Fibroblast of skin of abdomen (primary cell): ENCODE results near the gene CASS4. TPM values are rescaled to one million over a fixed set of nuclear protein-coding genes. Genes with fewer than 3 reads are reported as not detected.
"Not testable (repeated sequence)": the region's sequence is repeated elsewhere in the genome, so short reads cannot be mapped to it uniquely, and the experiment has no call there.

Experiments
- DNase-seq: peaks from one replicate; pipeline ENCODE4 v3.0.0-alpha.2; 2013
- polyA plus RNA-seq, 2 experiments: library from polyadenylated mRNA; unstranded; fragments of 120-200 nt; gene quantifications; one replicate each; pipeline ENCODE4 v1.2.1, GENCODE V29; 2013; ENCODE audit not compliant: insufficient read length in 2 of 2

Gene CASS4
- polyA plus RNA-seq (2013, experiment 1 of 2; ENCODE audit: insufficient read length), result 0.68 TPM
- 0.58 TPM for polyA plus RNA-seq (2013, experiment 2 of 2; ENCODE audit: insufficient read length)

- DNase-seq, result peak; percentile 43
Observed at GRCh38 chr20:56411759-56412472, at the start of gene CASS4. CASS4 (plus strand) TSS chr20:56412260; CDS start chr20:56412459, 199 bp downstream.

GRCh38 chr20:56362833-56363413 lies 49.1 kb upstream of the CASS4 start:
- no peak for DNase-seq

DNA sequence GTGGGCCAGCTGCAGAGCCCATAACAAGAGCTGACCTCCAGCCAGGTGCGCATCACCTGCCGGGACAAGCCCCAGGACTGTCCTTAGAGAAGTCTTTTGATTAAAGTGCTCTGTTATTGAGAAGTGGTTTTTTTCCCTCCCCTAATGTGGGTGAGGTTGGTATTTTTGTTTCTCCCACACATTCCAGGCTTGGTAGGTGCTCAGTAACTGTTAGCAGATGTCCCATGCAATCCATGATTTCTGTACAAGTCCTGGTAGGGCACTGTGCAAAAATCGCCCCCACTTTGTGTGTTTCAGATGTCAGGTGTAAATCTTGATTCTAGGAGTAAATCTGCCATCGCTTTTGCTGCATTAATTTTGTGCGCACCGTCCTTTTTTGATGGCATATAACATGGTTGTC lies 48.6 kb upstream of the CASS4 start:
- no peak for DNase-seq

GRCh38 chr20:56368351-56369134 lies 43.5 kb upstream of the CASS4 start:
- no peak for DNase-seq

GRCh38 chr20:56369179-56369578 lies 42.9 kb upstream of the CASS4 start:
- no peak for DNase-seq

GRCh38 chr20:56371977-56372376 lies 40.1 kb upstream of the CASS4 start:
- DNase-seq, result no peak

GRCh38 chr20:56372850-56373249 lies 39.2 kb upstream of the CASS4 start:
- DNase-seq, result no peak

DNA sequence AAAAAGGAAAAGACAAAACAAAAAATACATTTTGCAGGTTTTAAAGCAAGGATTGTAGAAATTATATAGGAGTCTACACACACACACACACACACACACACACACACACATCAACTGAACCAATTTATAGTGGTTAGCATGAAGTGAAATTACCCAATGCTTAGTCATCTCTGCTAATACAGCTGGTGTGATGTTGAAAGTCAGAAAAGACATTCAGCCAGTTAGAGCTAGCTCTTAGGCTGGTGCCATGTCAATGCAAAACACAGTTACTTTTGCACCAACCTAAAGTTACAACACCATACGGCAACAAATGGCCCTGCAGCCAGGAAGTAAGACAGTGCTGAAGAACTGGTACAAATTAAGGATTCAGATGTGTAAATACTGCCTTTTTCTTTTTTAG lies 38.1 kb upstream of the CASS4 start:
- DNase-seq, result peak; percentile 94

DNA sequence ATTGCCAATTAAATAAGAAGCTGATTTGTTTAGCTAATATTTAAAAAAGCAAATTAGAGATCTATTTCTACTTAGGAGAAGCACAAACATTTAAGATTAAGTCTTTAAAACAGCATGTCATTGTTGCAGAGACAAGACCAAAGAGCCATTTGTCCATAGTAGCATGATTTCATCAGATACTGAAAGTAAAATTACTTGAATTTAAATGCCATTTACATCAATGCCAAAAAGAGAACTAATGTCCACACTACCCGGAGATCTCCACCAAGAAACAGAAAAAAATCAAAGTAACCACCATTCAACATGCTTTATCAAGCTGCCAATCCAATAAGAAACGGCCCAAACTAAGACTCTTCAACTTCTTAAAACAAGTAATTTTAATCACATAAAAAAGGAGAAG lies 35.7 kb upstream of the CASS4 start:
- no peak for DNase-seq

DNA sequence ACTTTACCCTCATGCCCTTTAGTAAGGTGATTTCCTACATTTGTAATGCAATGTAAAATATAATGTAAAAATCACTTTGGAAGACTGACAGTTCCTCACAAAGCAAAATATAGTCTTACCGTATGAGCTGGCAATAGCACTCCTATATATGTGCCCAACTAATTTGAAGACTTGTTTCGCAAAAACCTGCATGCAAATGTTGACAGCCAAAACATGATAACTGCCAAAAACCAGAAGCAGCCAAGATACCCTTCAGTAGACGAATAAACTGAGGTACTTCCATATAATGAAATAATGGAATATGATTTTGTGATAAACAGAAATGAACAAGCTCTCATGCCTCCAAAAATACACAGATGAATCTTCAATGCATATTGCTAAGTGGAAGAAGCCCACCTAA lies 33.7 kb upstream of the CASS4 start:
- DNase-seq, result no peak

DNA sequence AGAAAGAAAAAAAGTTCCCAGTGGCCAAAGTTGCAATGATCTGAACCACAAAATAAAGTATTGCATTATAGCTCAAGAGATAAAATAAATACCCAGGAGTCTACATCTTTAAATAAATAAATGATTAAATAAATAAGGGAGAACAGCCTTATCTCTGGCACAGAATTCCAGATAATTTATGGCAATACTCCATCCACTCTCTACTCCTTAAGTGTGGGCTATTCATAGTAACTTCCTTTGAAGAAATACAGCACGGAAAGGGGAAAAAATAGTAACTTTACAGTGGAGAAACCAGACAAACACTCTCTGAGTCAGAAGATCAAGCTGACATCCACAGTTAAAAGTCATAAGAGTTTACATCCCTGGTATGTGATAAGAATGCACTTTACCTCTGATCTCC lies 31.7 kb upstream of the CASS4 start:
- peak; percentile 25 for DNase-seq

DNA sequence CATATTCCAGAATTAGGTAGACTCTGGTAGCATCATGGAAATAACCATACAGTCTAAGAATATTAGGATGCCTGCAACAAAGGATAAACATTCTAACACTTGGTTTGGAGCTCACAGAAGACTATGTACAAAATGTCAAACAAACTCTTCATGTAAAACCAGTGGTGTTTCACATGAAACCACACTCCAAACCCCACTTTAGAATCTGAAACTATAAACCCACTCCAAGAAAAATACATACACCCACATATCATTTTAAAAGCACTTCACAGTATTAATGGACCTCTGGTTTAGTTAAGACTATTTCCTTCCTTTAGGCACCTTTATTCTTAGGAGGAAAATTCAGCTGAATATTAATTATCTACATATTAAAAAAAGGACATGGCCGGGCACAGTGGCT lies 30.6 kb upstream of the CASS4 start:
- no peak for DNase-seq

DNA sequence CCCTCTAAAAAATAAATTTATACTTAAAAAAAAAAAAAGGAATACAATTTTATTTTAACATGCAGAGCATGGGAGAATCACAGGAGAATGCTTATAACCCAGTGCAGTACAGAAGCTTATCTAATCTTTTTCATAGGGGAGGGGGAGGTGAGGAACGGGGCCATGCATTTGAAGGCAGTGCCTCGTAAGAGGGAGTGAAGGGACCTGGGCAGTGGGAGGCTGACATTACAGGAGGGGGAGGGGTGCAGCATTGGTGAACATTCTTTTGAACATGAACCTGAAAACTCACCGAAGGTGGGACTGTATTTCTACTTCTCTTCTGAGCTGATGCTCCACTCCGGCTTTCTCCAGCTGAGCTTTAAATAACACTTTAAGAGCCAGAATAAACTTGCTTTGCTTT lies 29.4 kb upstream of the CASS4 start:
- DNase-seq, result no peak

DNA sequence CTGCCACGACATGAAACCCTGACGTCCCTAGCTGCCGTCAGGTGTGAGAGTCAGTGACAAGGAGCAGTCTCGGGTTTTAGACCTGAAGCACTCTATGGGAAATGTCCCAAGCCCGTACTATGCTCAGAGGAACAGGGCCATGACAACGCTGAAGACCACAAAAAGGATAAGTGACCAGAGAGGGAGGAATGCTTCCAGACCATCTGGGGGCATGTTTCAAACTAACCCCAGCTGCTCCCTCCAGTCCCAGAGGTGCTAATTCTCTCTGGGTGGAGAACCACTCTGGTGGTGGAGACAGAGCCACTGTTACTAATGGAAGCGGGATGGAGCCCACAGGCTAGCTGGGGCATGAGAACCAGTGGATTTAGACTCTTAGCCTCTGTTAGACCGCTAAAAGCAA lies 28.7 kb upstream of the CASS4 start:
- DNase-seq, result no peak

- no peak for DNase-seq
Observed at GRCh38 chr20:56385130-56385529, 26.9 kb upstream of the CASS4 start.

GRCh38 chr20:56386219-56386618 lies 25.8 kb upstream of the CASS4 start:
- no peak for DNase-seq

DNA sequence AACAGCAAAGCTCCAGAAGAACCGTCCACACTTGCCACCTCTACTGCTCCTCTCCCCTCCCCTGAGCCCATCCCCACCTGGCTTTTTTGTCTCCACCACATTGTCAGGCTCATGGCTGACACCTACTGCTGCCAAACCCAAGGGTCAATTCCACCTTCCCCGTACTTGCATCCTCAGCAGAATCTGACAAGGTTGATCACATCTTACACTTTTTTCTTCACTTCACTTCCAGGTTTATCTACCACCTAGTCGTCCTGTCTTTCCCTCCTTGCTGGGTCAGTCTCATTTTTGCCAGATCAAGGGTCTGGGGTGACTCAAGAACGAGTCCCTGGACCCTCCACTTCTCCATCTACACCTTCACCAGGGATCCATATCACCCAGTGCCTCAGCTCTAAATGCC lies 23.2 kb upstream of the CASS4 start:
- DNase-seq, result no peak

GRCh38 chr20:56389807-56390206 lies 22.3 kb upstream of the CASS4 start:
- DNase-seq, result no peak

DNA sequence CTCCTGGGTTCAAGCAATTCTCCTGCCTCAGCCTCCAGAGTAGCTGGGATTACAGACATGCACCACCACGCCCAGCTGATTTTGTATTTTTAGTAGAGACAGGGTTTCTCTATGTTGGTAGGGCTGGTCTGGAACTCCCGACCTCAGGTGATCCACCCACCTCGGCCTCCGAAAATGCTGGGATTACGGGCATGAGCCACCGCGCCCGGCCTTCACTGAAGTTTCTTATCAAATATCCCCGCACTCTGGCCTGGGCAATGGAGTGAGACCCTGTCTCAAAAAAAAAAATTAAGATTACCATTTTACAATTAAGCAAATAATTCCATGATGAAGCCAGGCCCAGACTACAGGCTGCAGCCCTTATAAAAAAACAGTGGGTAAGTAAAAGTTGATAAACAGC lies 21.7 kb upstream of the CASS4 start:
- DNase-seq, result not testable (repeated sequence)

DNA sequence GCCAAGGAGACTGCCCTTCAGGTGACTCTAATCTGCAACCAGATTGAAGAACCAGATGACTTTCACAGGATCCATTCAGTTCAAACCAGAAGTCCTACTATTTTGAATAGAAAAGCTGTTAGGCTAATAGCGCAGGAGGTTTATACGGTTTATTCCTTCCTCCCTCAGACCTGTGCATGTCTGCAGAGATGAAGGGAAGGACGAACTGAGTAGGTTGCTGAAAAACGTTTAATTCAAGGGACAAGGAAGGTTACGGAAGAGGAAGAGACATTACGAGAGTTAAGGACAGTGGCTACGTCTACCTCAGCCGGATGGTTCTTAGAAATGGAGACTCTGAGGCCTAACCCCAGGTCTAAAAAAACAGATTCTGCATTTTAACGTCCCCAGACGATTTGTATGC lies 21.0 kb upstream of the CASS4 start:
- no peak for DNase-seq

DNA sequence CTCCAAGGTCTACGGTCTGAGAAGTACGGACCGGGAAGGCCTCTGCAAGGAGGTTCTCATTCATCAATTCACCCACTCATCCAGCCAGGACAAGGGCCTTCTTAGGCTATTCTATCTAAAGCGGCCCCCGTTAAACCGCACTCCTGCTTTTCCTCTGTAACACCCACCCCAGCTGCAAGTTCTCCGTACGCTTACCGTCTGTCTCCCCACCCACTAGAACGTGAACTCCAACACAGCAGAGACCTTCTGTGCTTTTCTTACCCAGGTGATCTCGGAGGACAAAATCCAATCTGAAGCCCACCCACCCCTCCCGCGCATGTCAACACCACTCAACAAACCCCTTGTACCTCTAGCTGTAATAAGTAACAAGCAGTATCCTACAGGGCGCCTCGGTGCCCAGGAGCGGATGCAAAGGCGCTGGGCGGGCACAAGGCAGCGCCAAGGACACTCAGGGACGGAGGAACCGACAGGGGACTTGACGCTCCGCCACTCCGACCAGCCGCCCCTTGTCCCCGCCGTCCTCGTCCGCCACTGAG lies 20.4 kb upstream of the CASS4 start:
- no peak for DNase-seq

DNA sequence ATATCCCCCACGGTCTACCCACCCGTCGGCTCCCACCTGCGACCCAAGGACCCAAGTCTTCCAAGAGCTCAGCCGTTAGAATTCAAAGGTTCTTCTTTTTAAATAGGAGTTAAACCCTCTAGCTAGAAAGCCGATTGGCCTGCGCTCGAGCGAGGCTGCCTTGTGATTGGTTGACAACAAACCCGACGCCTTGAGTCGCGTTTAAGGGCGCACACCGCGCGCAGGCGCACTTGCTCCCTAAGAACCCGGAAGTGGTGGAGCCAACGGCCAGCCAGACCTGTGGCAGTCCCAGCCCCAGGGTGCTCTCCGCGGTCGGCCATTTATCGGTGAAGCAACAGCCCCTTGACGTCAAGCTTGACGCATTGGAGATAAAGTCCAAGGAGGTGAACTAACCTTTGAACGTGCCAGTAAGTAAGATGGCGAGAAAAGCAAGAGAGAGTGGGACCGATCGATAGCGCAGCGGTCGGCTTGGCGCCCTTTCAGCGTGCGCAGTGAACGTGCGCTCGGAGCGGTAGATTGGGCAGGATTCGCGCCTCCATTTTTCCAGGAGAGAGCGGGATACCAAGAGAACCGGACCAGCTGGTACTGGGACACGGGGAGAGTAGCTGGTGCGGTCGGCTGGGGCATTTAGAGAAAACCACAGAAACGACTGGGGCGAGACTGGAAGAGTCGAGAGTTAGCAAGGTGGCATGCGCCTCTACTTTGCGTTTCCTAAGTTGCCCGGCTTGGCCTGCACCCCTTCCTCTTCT lies 19.8 kb upstream of the CASS4 start, which contains the start of the genes AURKA and CSTF1:
Gene AURKA, minus strand, starts transcription at position 84 of the 749 bp plus-strand sequence. CDS start 4,018 bp downstream, outside the sequence.
Gene CSTF1, plus strand, starts transcription at position 514 of the 749 bp plus-strand sequence. CDS start 2,908 bp downstream, outside the sequence.
- peak; percentile 100 for DNase-seq
